ENCODE data around the gene MFSD11.
"Not testable (repeated sequence)": the region's sequence is repeated elsewhere in the genome, so short reads cannot be mapped to it uniquely, and the experiment has no call there.

MFSD11 gene

DNA sequence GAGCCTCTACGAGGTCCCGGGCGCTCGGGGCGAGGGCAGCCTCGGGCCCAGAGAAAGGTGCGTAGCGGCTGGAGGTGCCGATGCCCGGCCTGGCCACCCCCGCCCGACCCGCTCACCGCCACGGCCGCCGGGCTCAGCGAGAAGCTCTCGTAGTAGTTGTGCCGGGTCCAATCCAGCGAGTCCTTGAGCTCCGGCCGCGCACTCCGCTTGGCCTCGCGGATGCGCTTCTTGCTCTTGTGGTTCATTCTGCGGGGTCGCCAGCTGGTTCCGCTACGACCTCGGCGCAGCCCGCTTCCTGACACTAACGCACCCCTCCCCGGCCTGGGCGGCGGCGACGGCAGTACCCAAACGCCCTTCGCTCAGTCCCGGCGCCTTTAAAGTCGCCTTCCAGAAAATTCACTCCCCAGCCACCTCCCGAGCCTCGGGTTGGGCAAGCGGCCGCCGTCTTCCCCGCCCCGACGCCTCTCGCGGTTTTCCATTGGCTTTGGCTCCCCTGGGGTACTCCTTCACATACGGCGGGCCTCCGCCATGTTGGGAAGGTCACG is 11.6 kb upstream of the MFSD11 start, which contains the start of gene JMJD6:
Gene JMJD6 (minus strand): TSS at position 376 of the 545 bp plus-strand sequence. CDS start 131 bp downstream, at position 245.
- DNase-seq (ENCODE audit: low read depth in 2 of 3, low spot score in 2 of 3): peak in 2 of 3 experiments; percentile 86 to 91

DNA sequence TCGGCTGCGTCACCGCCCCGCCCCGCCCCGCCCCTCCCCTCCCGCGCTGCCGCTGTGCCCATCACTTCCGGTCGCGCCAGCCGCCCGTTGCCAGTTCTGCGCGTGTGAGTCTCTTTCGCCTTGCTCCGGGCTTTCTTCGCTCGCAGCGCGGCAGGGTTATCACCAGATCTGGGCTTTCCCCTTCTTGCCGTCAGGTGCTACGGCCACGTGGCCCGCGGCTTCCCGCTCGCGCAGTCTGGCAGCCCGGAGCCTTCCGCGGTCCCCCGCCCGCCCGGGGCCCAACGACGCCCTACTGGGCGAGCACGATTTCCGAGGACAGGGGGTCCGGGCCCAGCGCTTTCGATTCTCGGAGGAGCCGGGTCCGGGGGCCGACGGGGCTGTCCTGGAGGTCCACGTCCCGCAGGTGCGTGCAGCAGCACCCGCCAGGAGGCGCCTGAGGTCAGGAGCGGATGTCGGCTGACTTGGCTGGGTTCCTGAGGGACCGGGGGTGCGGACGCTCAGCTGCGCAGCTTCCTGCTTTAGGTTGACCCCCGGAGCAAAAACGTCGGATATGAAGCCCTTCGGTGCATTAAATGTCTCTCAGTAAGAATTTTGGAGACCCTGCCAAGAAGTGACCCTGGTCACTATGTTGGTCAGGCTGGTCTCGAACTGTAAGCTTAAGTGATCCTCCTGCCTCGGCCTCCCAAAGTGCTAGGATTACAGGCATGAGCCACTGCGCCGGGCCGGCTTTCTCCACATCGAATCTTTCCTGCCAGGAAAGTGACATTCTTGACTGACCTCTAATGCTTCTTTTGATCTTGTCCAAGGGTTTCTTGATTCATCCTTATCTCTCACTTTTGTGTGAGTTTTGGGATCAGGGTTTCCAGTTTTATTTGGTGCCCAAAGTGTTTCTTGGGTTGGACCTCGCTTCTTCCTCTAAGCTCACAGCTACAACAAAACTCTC is 10.9 kb upstream of the MFSD11 start, which contains the start of gene METTL23:
Gene METTL23 (plus strand): TSS at position 64 of the 943 bp plus-strand sequence. CDS start 2,872 bp downstream, outside the sequence.
- DNase-seq (ENCODE audit: low read depth in 2 of 3, low spot score in 2 of 3): peak in 2 of 3 experiments; percentile 59 to 79

- DNase-seq (ENCODE audit: low read depth in 2 of 3, low spot score in 2 of 3): no peak
Measured at GRCh38 chr17:76727745-76728456, 10.0 kb upstream of the MFSD11 start.

- not testable (repeated sequence) for DNase-seq (ENCODE audit: low read depth in 2 of 3, low spot score in 2 of 3)
Measured at GRCh38 chr17:76731800-76732733, 5.9 kb upstream of the MFSD11 start.

- DNase-seq (ENCODE audit: low read depth in 2 of 3, low spot score in 2 of 3): no peak
Measured at GRCh38 chr17:76732734-76733617, 4.9 kb upstream of the MFSD11 start.

DNA sequence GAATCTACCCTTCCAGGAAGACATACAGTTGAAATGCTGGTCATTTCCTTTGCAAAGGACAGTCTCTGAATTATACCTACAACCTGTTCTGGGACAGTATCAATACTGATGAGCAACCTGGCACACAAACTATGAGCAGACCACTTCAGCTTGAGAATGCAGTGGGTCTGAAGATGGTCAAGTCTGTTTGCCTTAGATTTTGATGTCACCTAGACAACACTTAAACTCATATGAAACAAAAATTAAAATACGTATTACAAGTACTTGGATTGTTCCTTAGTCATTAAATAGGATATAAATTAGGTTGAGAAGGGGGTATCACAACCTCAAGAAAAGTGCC is 4.3 kb upstream of the MFSD11 start:
- DNase-seq (ENCODE audit: low read depth in 2 of 3, low spot score in 2 of 3): no peak

DNA sequence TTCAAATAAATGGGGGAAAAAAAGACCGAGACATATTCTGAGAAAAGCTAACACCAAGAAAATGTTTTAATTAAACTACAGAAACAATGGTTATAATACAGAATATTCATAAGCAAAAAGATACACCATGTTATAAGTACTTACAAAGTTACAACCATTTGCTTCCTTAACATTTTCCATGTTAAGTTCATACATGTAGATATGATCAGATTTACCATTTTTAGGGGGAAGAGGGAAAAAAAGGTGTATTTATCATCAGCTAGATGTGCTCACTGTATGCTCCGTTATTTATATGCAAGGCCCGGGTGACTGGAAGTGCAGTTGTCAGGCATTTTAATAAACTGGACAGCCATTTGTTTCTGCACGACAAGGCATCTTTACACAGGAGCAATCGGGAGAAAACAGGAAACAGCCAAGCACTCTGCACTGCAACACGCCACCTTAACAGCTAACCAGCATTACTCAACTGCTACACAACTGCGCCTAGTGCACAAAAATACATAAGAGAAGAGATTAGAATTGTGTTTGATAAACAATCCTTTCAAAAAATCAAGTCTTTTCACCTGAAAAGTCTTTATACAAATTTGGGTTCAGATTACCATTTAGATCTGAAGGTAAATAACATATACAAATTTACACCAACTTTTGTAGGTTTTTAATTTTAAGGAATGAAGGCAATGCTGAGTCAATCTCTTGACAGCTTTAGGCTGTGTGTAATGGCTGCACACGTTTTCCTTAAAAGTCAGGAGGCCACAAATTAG is 3.7 kb upstream of the MFSD11 start:
- DNase-seq (ENCODE audit: low read depth in 2 of 3, low spot score in 2 of 3): no peak

GRCh38 chr17:76735006-76735405 is 2.9 kb upstream of the MFSD11 start:
- DNase-seq (ENCODE audit: low read depth in 2 of 3, low spot score in 2 of 3): no peak

- DNase-seq (ENCODE audit: low read depth in 2 of 3, low spot score in 2 of 3): no peak
Measured at GRCh38 chr17:76735586-76736348, 2.2 kb upstream of the MFSD11 start.

DNA sequence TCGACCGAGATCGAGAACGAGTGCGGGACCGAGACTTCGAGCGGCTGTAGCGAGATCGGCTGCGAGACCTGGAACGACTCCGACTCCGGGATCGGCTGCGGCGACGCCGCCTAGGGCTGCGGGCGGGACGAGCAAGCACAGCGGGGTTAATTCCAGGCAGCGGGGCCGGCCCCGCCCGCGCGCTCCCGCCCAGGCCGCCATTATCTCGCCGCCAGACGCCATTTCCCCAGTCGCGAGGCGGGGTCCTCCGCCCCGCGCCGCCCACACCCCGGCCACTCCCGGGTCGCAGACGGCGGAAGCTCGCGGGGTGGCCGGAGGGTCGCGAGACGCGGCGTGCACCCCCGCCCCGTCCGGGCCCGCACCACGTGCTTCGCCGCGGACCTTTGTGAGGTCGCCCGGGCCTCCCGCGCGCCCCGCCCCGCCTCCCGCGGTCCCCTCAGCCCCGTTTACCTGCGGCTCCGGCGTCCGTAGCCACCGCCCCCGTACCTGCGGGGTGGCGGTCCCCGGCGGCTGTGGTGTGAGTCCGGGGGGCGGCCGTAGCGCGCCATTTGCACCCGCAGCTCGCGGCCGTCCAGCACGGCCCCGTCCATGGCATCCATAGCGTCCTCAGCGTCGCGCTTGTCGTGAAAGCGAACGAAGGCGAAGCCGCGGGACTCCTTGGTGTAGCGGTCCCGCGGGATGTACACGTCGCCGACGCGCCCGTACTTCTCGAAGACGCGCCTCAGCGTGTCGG is 1.4 kb upstream of the MFSD11 start:
- peak in 1 of 3 experiments; percentile 36 for DNase-seq (ENCODE audit: low read depth in 2 of 3, low spot score in 2 of 3)

- peak; percentile 95 to 100 (median 97) for DNase-seq (ENCODE audit: low read depth in 2 of 3, low spot score in 2 of 3)
Measured at GRCh38 chr17:76737082-76737675, 740 bp upstream of the MFSD11 start, which contains the start of gene SRSF2. SRSF2 (minus strand) TSS chr17:76737331; CDS start chr17:76737160, 171 bp downstream.

DNA sequence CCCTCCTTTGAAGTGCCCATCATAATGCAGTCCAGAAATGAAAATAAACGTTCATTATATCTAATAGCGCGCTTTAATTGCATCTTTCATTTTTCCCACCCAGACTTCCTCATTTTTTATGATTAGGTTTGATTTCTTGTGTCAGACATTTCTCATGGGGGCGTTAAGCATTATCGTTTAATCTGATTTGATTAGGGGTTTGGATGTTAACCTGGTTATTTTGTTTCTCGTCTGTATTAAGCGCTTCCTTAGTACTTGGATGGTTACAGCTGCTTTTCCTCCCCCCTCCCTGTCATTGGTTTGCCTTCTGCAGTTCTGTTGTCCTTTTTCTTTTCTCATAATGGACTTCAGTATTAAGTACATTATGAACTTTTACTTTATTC is 540 bp downstream of the MFSD11 start:
- no peak for DNase-seq (ENCODE audit: low read depth in 2 of 3, low spot score in 2 of 3)

DNA sequence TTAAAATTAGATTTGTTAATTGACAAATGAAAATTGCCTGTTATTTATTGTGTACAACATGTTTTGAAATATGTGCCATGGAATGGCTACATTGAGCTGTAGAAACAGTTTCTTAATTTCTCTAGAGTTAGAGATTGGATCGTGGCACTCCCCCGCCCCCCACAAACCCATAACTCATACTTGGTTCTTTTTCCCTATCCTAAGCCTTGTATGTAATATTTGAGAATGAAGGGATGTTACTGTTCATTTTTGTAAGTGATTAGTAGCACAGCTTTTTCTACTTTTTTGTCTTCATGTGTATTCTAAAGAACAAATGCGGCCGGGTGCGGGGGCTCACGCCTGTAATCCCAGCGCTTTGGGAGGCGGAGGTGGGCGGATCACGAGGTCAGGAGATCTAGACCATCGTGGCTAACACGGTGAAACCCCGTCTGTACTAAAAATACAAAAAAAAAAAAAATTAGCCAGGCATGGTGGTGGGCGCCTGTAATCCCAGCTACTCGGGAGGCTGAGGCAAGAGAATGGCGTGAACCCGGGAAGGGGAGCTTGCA is 1.7 kb downstream of the MFSD11 start:
- DNase-seq (ENCODE audit: low read depth in 2 of 3, low spot score in 2 of 3): not testable (repeated sequence)

DNA sequence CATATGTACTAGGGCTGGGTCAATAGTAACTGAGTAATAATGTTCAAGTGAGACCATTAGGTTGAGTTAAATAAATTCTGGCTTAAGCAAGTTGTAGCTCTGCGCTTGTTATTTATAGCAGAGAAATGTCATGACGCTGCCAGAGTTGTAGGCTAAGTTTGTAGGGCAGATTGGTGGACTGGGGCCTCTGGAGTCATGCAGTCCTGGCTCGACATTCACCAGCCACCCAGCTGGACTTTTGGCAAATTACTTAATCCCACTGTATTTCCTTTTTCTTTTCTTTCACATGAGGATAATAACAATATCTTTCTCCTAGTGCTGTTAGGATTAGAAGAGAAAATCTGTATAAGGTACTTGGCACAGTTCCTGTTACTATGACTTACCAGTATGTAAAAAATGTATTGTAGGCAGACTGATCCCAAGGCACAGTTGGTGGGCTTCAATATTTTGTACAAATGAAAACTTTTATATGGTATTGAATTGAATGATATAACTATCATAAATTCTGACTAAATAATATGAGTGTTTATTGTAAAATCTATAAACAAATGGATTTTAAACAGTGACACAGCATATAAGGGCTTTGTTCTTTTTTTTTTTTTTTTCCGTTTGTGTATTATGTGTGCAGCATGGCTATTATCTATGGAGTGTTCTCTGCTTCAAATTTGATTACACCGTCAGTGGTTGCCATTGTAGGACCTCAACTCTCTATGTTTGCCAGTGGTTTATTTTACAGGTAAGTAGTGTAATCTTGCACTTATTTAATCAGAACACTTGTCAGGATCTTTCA is 2.6 kb downstream of the MFSD11 start:
- DNase-seq (ENCODE audit: low read depth in 2 of 3, low spot score in 2 of 3): no peak

DNA sequence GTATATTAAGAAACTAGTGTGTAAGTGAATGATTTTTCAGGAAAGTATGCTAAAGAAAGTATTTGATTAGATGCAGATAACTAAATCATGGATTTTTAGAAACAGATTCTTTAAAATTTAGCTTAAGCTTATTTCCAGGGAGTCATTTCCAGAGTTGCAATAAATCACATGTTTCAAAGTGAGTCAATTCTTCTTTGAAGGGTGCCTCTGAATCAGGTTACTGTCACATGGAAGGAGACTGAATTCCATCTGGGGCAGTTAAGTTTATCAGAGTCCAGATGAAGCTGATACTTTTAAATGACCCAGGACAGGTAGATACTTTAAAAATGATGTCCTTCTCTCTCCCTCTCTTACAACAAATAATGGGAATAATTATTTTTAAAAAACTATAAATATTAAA is 5.0 kb downstream of the MFSD11 start:
- DNase-seq (ENCODE audit: low read depth in 2 of 3, low spot score in 2 of 3): no peak

DNA sequence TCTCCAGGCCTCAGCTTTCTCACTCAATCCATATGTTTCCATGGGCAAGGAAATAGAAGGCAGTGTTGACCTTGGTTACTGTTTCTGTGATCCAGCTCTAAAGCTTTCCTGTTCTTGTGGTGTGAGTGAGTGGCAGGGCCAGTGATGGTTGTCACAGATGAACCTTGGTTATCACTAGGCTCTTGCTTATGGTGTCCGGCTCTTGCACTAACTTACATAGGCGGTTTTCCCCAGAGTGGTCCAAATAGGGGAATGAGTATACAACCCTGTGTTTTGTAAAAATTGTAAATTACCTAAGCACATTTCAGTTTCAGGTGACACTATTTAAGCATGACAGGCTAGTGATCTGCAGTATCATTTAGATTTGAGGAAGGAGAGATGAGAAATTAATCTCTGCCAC is 6.8 kb downstream of the MFSD11 start:
- no peak for DNase-seq (ENCODE audit: low read depth in 2 of 3, low spot score in 2 of 3)

All from activated CD8-positive, alpha-beta memory T cell treated with anti-CD3 and anti-CD28 coated beads for 48 hours (primary cell).